Spleen (tissue), 11 donors: Measurements from ENCODE around the gene SSBP1. TPM values are rescaled to one million over a fixed set of nuclear protein-coding genes. Genes with fewer than 3 reads are reported as not detected.
"Not testable (repeated sequence)": the region's sequence is repeated elsewhere in the genome, so short reads cannot be mapped to it uniquely, and the experiment has no call there.

Experiments used
- DNase-seq: peaks from one replicate; pipeline ENCODE4 v3.0.0-alpha.2; 2020
- H3K27ac ChIP-seq, 8 donors: fragments of 200-600 bp; sonication (generic) in 7 of 8; 1 replicate in 4 of 8; 2 replicates in 4 of 8; pipeline versions ENCODE4 v1.5.0 to v1.8.0; 2016 to 2021; ENCODE audit warnings: inconsistent platforms in 4 of 8, mild to moderate bottlenecking in 4 of 8, moderate library complexity in 1 of 8
- H3K27me3 ChIP-seq, 7 donors: fragments of 200-600 bp; sonication (generic) in 6 of 7; replicated peaks in 1 of 7; 1 replicate in 4 of 7; 2 replicates in 3 of 7; pipeline versions ENCODE4 v1.5.0 to v1.8.0; 2016 to 2021; ENCODE audit warnings: inconsistent platforms in 3 of 7, mild to moderate bottlenecking in 1 of 7
- H3K36me3 ChIP-seq, 6 donors: fragments of 200-600 bp; sonication (generic) in 5 of 6; 1 replicate in 4 of 6; 2 replicates in 2 of 6; pipeline versions ENCODE4 v1.5.0 to v1.8.0; 2016 to 2021; ENCODE audit warnings: inconsistent platforms in 2 of 6
- H3K4me1 ChIP-seq, 6 donors: fragments of 200-600 bp; sonication (generic) in 5 of 6; 1 replicate in 3 of 6; 2 replicates in 3 of 6; pipeline versions ENCODE4 v1.5.0 to v1.8.0; 2016 to 2021; ENCODE audit warnings: inconsistent platforms in 3 of 6
- H3K4me3 ChIP-seq, 8 donors: fragments of 200-600 bp; sonication (generic) in 7 of 8; 1 replicate in 4 of 8; 2 replicates in 4 of 8; pipeline versions ENCODE4 v1.5.0 to v1.8.0; 2016 to 2021; ENCODE audit warnings: inconsistent platforms in 4 of 8, mild to moderate bottlenecking in 4 of 8, moderate library complexity in 2 of 8
- H3K9me3 ChIP-seq, 8 donors: fragments of 200-600 bp; sonication (generic) in 7 of 8; 1 replicate in 4 of 8; 2 replicates in 4 of 8; pipeline versions ENCODE4 v1.5.0 to v1.8.0; 2016 to 2021; ENCODE audit warnings: inconsistent platforms in 4 of 8
- CTCF ChIP-seq, 11 experiments: fragments of 200-600 bp in 7 of 11; fragments of 450-650 bp in 4 of 11; sonication (generic) in 4 of 11; IDR thresholded peaks in 8 of 11; conservative IDR thresholded peaks in 3 of 11; 1 replicate in 7 of 11; 2 replicates in 4 of 11; pipeline versions ENCODE4 v1.4.0 to v1.8.0; 2016 to 2021; ENCODE audit warnings: antibody characterized with exemption in 11 of 11, inconsistent platforms in 4 of 11, mild to moderate bottlenecking in 1 of 11
- POLR2A ChIP-seq, 3 donors: fragments of 450-650 bp; IDR thresholded peaks; one replicate each; pipeline ENCODE4 v1.5.1; 2017; ENCODE audit warnings: antibody characterized with exemption in 3 of 3, mild to moderate bottlenecking in 1 of 3
- POLR2AphosphoS5 ChIP-seq, 3 donors: sonication (generic); formaldehyde crosslinking; IDR thresholded peaks; one replicate each; pipeline ENCODE4 v1.5.1; 2017; ENCODE audit warnings: antibody characterized with exemption in 3 of 3
- WGBS, 5 donors: extraction: QIAGEN DNeasy Blood & Tissue Kit in 3 of 5; methylation state at CpG; one replicate each; pipeline versions ENCODE4 v1.1.5 to v1.1.7; 2013 to 2018; 5-methylcytosine and 5-hydroxymethylcytosine counted together
- intact Hi-C: fragments of 100-400 bp; cut with DNase I; formaldehyde crosslinking; loops from one replicate; pipeline ENCODE4 v1.15.0; 2023; ENCODE audit warnings: low total_unique reads
- polyA plus RNA-seq, 3 donors: library from polyadenylated mRNA; stranded (reverse); fragments of 200-250 nt; gene quantifications; one replicate each; pipeline ENCODE4 v1.2.1, GENCODE V29; 2013
- total RNA-seq, 7 donors: library from RNA; depleted of rRNA in 3 of 7; stranded (reverse); fragments of >200 nt in 3 of 7; fragmentation: NEBNext Ultra II Directional in 4 of 7; extraction: Animal tissue kit (Norgen Biotek cat#: 25700) in 4 of 7; gene quantifications; one replicate each; pipeline versions ENCODE4 v1.1.0 to v1.2.1, GENCODE V29; 2016 to 2021
- donor health status: healthy with polysubstance abuse.
- donor health status: DM: no; HTN: no; CAD: no; lungs with moderate emphysema.
- donor health status: DM: no; HTN: no; CAD: no.
- donor health status: Bipolar disorder and iron deficiency.
- donor health status: healthy.
- donor health status: DM: no; HTN: no; CAD: no.
- donor health status: DM: yes; HTN: yes; CAD: no.

Gene SSBP1
- total and polyA plus RNA-seq, 10 donors, result 69.3 to 185 (median 104) TPM

DNA sequence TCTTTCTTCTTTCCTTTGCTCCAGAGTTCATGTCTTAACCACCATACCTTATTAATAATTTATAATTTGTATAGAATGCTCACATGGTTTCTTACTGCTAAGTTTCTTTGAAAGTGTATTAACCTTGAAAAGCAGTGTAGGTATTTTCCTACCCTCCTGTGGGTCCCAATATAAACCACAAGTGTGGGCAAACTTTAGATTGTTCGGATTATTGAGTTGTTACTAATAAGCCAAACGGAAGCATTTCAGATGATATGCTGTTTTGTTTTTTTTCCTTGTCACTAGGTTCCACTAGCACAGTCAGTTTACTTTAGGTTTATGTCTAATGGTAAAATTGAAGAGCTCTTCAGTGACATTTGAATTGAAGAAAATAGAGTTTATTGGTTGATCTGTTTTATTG is 10.2 kb downstream of the SSBP1 start:
- TF ChIP-seq POLR2AphosphoS5 (IDR thresholded peaks at IDR 0.05), result no peak
- no peak for TF ChIP-seq POLR2A (IDR thresholded peaks at IDR 0.05)
- no peak for TF ChIP-seq CTCF (IDR thresholded peaks at IDR 0.05 in 8 of 11, conservative IDR thresholded peaks at IDR 0.05 in 3 of 11)
- Histone ChIP-seq H3K9me3 (peaks cover 11 to 41% (median 37%) of the 10 kb centered on the region in 8 donors), H3K4me3 (no peak overlapping the region), H3K36me3 (peaks cover 41 to 100% (median 100%) of the 10 kb centered on the region in 6 donors), H3K27me3 (no peaks in the 10 kb centered on the region), H3K27ac (no peak overlapping the region), H3K4me1 (no peaks in the 10 kb centered on the region)
- 94 to 100% (median 97%) methylated on average over 2 of the region's 2 CpGs for WGBS, 5 donors
- intact Hi-C loops, result no loop called here
- no peak for DNase-seq

DNA sequence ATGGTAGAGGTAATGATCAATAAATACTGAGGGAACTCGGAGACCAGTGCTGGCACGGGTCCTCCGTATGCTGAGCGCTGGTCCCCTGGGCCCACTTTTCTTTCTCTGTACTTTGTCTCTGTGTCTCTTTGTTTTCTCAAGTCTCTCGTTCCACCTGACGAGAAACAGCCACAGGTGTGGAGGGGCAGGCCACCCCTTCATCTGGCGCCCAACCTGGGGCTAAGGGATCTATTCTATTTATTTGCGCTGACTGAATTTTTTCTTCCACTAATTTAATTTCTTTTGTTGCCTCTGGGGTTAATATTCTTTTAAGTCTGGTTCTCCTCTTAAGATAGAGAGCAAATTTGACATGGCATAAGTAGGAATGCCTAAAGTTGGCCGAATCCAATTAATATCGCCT is 13.7 kb downstream of the SSBP1 start:
- intact Hi-C loops, DNase-seq, H3K27me3 ChIP-seq, H3K4me1 ChIP-seq, H3K27ac ChIP-seq: not testable (repeated sequence)
- 93 to 99% (median 98%) methylated on average over 10 of the region's 10 CpGs for WGBS, 5 donors
- peaks cover 11 to 42% (median 37%) of the 10 kb centered on the region in 8 donors for H3K9me3 ChIP-seq
- H3K36me3 ChIP-seq, result peaks cover 40 to 100% (median 81%) of the 10 kb centered on the region in 6 donors
- H3K4me3 ChIP-seq, result peak overlapping the region in 1 of 8 donors; percentile 17

GRCh38 chr7:141752634-141753033 is 14.5 kb downstream of the SSBP1 start:
- H3K9me3 ChIP-seq, result peaks cover 11 to 42% (median 37%) of the 10 kb centered on the region in 8 donors
- intact Hi-C loops, result no loop called here
- no peak overlapping the region for H3K4me3 ChIP-seq
- H3K27me3 ChIP-seq, result no peaks in the 10 kb centered on the region
- H3K36me3 ChIP-seq, result peaks cover 41 to 100% (median 81%) of the 10 kb centered on the region in 6 donors
- no peak for DNase-seq
- no peaks in the 10 kb centered on the region for H3K4me1 ChIP-seq
- WGBS, 5 donors, result 97 to 99% (median 98%) methylated on average over 13 of the region's 13 CpGs
- peak in 2 of 11 experiments; percentile 13 to 25 for TF ChIP-seq CTCF (IDR thresholded peaks at IDR 0.05 in 8 of 11, conservative IDR thresholded peaks at IDR 0.05 in 3 of 11)
- no peak for TF ChIP-seq POLR2AphosphoS5 (IDR thresholded peaks at IDR 0.05)
- no peak overlapping the region for H3K27ac ChIP-seq

- Histone ChIP-seq H3K4me1 (no peaks in the 10 kb centered on the region), H3K27ac (no peak overlapping the region), H3K27me3 (no peaks in the 10 kb centered on the region), H3K36me3 (peaks cover 31 to 100% (median 74%) of the 10 kb centered on the region in 6 donors), H3K9me3 (peaks cover 11 to 35% (median 34%) of the 10 kb centered on the region in 8 donors), H3K4me3 (no peak overlapping the region)
- 80 to 98% (median 91%) methylated on average over 6 of the region's 6 CpGs for WGBS, 5 donors
- intact Hi-C loops, result no loop called here
- TF ChIP-seq POLR2A (IDR thresholded peaks at IDR 0.05) (no peak), POLR2AphosphoS5 (IDR thresholded peaks at IDR 0.05) (no peak), CTCF (IDR thresholded peaks at IDR 0.05 in 8 of 11, conservative IDR thresholded peaks at IDR 0.05 in 3 of 11) (peak in 4 of 11 experiments; percentile 22 to 47 (median 27))
- no peak for DNase-seq
These were observed 16.8 kb downstream of the SSBP1 start for GRCh38 chr7:141754939-141755338.

DNA sequence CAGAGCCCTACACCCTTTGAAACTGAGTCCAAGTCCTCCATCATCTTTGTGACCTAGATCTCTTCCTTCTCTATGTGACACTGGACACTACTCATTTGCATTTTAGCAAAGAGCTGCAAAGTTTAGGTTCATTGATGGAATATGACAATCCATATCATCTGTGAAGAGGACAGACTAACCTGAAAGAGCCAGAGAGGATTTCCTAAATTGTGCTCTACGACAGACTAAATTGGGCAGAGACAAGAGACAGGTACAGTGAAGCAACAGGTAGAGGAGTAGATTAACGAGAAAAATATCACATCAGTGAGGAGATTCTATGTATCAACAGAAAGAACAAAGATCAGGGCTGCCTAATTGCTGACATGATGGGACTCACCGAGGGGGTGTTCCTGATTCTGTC is 25.6 kb downstream of the SSBP1 start, which contains the start of gene TAS2R3:
Gene TAS2R3 (plus strand): TSS at position 301 of the 400 bp plus-strand sequence. CDS start 62 bp downstream, at position 363.
- WGBS, 5 donors, result 85 to 98% (median 96%) methylated on average over 3 of the region's 3 CpGs
- DNase-seq, result no peak
- TF ChIP-seq CTCF (IDR thresholded peaks at IDR 0.05 in 8 of 11, conservative IDR thresholded peaks at IDR 0.05 in 3 of 11), result no peak
- Histone ChIP-seq H3K4me3 (no peak within 1 kb of the TSS), H3K27me3 (no peaks in the 10 kb centered on the region), H3K4me1 (no peaks in the 10 kb centered on the region), H3K27ac (no peak within 1 kb of the TSS), H3K9me3 (no peaks in the 10 kb centered on the region), H3K36me3 (peaks cover 0 to 79% (median 43%) of the 10 kb centered on the region in 6 donors)
- intact Hi-C loops, result no loop called here

DNA sequence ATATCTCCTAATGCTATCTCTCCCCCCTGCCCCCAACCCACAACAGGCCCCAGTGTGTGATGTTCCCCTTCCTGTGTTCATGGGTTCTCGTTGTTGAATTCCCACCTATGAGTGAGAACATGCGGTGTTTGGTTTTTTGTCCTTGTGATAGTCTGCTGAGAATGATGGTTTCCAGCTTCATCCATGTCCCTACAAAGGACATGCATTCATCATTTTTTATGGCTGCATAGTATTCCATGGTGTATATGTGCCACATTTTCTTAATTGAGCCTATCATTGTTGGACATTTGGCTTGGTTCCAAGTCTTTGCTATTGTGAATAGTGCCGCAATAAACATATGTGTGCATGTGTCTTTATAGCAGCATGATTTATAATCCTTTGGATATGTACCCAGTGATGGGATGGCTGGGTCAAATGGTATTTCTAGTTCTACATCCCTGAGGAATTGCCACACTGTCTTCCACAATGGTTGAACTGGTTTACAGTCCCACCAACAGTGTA is 32.0 kb downstream of the SSBP1 start:
- WGBS, 5 donors, result 91 to 100% (median 98%) methylated on average over 3 of the region's 3 CpGs
- intact Hi-C loops, result not testable (repeated sequence)

More for the DNA sequence above, 32.0 kb downstream of the SSBP1 start:
- H3K4me1 ChIP-seq, H3K27me3 ChIP-seq, DNase-seq, H3K4me3 ChIP-seq, H3K27ac ChIP-seq: not testable (repeated sequence)
- Histone ChIP-seq H3K36me3 (peaks cover 0 to 25% (median 5%) of the 10 kb centered on the region in 6 donors), H3K9me3 (peaks cover 0 to 11% (median 4%) of the 10 kb centered on the region in 8 donors)
